Kidney glomerular epithelial cell (primary cell): Measurements from ENCODE around the gene PGA3.
"Not testable (repeated sequence)": the region's sequence is repeated elsewhere in the genome, so short reads cannot be mapped to it uniquely, and the experiment has no call there.

ENCODE experiments used
- DNase-seq: peaks from one replicate; lab custom pipeline; 2025; lab: John Stamatoyannopoulos, UW

Gene PGA3

GRCh38 chr11:61207636-61208310, 4.5 kb downstream of the PGA3 start:
- not testable (repeated sequence) for DNase-seq

- not testable (repeated sequence) for DNase-seq
Observed at GRCh38 chr11:61210629-61211028, 7.3 kb downstream of the PGA3 start.

GRCh38 chr11:61211327-61211952, 8.1 kb downstream of the PGA3 start:
- not testable (repeated sequence) for DNase-seq

GRCh38 chr11:61212202-61212601, 8.9 kb downstream of the PGA3 start:
- not testable (repeated sequence) for DNase-seq

- DNase-seq: not testable (repeated sequence)
Observed at GRCh38 chr11:61213711-61214324, 10.5 kb downstream of the PGA3 start.

GRCh38 chr11:61218306-61218705, 15.0 kb downstream of the PGA3 start:
- not testable (repeated sequence) for DNase-seq

- DNase-seq: not testable (repeated sequence)
Observed at GRCh38 chr11:61219016-61219415, 15.7 kb downstream of the PGA3 start.

- not testable (repeated sequence) for DNase-seq
Observed at GRCh38 chr11:61222047-61222446, 18.7 kb downstream of the PGA3 start, which contains the start of gene PGA4. PGA4 (plus strand) TSS chr11:61222347; CDS start chr11:61222401, 54 bp downstream.

GRCh38 chr11:61222692-61223091, 19.4 kb downstream of the PGA3 start:
- DNase-seq: not testable (repeated sequence)

GRCh38 chr11:61226457-61227137, 23.3 kb downstream of the PGA3 start:
- not testable (repeated sequence) for DNase-seq

- DNase-seq: not testable (repeated sequence)
Observed at GRCh38 chr11:61229458-61229857, 26.1 kb downstream of the PGA3 start.

GRCh38 chr11:61231033-61231432, 27.7 kb downstream of the PGA3 start:
- DNase-seq: not testable (repeated sequence)

GRCh38 chr11:61231585-61231984, 28.3 kb downstream of the PGA3 start:
- DNase-seq: not testable (repeated sequence)

- not testable (repeated sequence) for DNase-seq
Observed at GRCh38 chr11:61232548-61233145, 29.3 kb downstream of the PGA3 start.

GRCh38 chr11:61237130-61237529, 33.8 kb downstream of the PGA3 start:
- DNase-seq: not testable (repeated sequence)

- not testable (repeated sequence) for DNase-seq
Observed at GRCh38 chr11:61240288-61240687, 37.0 kb downstream of the PGA3 start.

- not testable (repeated sequence) for DNase-seq
Observed at GRCh38 chr11:61240875-61241274, 37.6 kb downstream of the PGA3 start, which contains the start of gene PGA5. PGA5 (plus strand) TSS chr11:61241175; CDS start chr11:61241227, 52 bp downstream.

- DNase-seq: not testable (repeated sequence)
Observed at GRCh38 chr11:61241526-61241925, 38.2 kb downstream of the PGA3 start.

GRCh38 chr11:61245284-61245964, 42.1 kb downstream of the PGA3 start:
- not testable (repeated sequence) for DNase-seq

- DNase-seq: not testable (repeated sequence)
Observed at GRCh38 chr11:61248071-61248470, 44.8 kb downstream of the PGA3 start.

GRCh38 chr11:61249201-61249600, 45.9 kb downstream of the PGA3 start:
- not testable (repeated sequence) for DNase-seq
